Hepatocyte (in vitro differentiated cells): ENCODE data around the gene METRNL.

Source experiments
- CTCF ChIP-seq: fragments of 200-600 bp; sonication (generic); IDR thresholded peaks from 2 replicates; pipeline ENCODE4 v1.5.1; 2016; ENCODE audit warnings: antibody characterized with exemption, mild to moderate bottlenecking; ENCODE audit not compliant: poor library complexity
- EZH2 ChIP-seq: fragments of 200-600 bp; sonication (generic); IDR thresholded peaks from 2 replicates; pipeline ENCODE4 v1.6.1; 2016; ENCODE audit warnings: antibody characterized with exemption, mild to moderate bottlenecking, borderline replicate concordance
- EZH2phosphoT487 ChIP-seq: fragments of 200-600 bp; sonication (generic); IDR thresholded peaks from one replicate; pipeline ENCODE4 v1.6.1; 2018; ENCODE audit warnings: antibody characterized with exemption, mild to moderate bottlenecking, low read depth, moderate library complexity; ENCODE audit not compliant: unreplicated experiment, severe bottlenecking

GRCh38 chr17:83082909-83083367, 3.5 kb downstream of the METRNL start:
- TF ChIP-seq CTCF (no peak), EZH2 (no peak), EZH2phosphoT487 (no peak)
